ENCODE results near the gene CSPG4.
"Not testable (repeated sequence)": the region's sequence is repeated elsewhere in the genome, so short reads cannot be mapped to it uniquely, and the experiment has no call there.

CSPG4 gene

DNA sequence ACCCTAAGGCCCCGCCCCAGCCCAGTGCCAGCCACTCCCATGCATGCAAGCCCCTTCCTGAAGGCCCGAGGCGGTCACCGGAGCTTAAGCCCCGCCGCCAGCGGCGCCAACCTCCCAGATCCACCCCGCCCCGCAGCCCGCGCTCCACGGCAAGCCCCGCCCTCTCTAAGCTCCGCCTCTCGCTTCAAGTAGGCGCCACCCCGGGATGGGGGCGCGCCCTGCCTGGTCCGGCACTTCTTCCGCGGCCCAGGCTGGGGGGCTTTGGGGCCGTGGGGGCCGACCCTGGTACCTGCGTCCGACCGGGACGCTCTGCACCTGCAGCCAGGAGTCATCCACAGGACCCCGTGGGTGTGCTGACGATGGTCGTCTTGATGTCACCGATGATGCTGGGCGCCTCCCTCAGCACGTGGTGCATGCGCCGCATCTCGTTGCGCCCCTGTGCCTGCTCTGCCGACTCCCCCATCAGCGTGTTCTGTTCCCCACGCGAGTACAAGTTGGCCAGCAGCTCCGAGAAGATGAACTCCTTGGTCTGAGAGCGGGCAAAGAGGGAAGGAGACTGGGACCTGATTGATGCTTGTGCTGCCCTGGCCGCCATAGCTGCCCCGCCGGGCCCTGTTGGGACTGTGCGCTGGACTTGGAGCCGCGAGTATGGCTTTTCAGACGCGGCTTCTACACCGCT lies 26.1 kb upstream of the CSPG4 start:
- DNase-seq = peak in 50 of 51 donors; percentile 25 to 92 (median 76)

DNA sequence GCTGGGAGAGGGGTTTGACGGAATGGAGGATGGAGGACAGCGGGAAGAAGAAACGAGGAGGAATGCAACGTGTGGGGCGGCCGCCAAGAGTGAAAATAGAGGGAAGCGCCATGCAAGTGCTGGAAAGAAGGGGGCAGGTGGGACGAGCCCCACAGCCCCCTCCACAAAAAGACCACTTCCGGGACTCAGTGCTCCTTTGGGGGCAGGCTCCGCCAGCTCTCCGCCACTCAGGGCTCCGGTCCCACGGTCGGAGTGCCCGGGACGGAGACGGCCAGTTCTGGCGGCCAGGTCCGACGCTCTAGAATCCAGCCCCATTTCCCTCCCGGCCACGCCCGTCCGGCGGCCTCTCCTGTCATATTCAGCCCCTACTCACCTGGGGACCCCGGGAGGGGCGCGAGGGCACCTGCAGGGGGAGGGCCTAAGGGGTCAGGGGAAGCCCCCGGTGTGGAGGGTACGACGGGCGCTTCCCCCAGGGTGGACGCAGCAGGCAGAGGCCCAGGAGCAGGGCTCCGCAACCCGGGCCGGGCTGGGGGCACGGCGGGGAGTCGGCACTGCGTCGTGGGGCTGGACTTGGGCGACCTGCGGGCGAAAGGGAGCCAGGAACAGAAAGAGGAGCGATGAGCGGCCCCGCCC lies 25.5 kb upstream of the CSPG4 start:
- DNase-seq = no peak

DNA sequence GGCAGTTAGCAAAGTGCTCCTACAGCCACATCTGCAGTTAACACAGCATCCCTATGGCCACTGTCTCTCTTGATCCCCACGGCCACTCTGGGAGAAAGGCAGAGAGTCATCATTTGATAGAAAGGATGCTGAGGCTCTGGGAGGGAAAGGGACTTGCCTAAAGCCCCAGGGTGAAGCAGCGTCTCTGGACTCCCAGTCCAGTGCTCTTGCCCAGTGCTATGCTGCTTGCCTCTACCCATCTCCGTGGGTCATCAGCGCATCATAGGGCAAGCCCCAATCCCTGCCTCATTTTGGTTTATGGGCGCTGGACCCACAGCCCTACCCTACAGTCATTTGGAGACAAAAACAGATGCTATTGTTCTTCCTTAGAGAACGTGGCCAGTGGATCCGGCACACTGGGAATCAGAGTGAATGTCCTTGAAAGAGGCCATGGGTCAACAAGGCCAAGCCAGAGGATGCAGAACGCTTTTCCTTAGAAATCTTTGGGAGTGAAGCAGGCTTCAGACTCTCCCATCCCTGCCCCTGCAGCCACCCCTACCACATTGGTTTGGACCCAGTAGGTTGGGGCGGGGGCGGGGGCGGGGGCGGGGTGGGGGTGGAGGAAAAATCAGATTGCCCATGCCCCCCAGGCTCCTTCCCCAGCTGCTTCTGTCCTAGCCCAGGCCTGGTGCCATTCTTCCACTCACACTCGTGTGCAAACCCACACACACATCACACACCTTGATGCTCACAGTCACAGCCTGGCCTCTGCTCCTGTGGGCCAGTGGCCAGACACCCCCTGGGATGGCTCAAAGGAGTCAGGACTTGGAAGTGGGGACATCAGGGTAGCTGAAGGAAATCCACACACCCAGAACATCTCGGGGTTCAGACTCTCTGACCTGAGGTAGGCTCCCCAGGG lies 24.7 kb upstream of the CSPG4 start:
- not testable (repeated sequence) for DNase-seq

DNA sequence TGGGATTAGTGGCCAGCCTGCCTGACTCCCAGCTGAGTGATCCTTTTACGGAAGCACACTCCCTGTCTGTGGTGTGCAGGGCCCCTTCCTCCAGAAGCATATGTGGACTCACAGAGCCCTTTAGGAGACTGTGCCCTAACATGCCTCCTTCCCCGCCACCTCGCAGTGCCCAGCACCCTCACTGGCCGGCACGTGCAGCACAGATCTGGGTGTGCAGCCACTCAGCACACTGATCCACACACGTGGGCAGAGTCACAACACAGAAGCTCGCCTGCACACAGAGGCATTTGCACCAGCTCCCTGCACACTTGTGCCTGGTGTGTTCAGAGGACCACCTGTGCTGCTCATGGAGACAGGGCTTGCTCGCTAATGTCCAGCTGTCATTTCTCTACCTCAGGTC lies 23.6 kb upstream of the CSPG4 start:
- no peak for DNase-seq

DNA sequence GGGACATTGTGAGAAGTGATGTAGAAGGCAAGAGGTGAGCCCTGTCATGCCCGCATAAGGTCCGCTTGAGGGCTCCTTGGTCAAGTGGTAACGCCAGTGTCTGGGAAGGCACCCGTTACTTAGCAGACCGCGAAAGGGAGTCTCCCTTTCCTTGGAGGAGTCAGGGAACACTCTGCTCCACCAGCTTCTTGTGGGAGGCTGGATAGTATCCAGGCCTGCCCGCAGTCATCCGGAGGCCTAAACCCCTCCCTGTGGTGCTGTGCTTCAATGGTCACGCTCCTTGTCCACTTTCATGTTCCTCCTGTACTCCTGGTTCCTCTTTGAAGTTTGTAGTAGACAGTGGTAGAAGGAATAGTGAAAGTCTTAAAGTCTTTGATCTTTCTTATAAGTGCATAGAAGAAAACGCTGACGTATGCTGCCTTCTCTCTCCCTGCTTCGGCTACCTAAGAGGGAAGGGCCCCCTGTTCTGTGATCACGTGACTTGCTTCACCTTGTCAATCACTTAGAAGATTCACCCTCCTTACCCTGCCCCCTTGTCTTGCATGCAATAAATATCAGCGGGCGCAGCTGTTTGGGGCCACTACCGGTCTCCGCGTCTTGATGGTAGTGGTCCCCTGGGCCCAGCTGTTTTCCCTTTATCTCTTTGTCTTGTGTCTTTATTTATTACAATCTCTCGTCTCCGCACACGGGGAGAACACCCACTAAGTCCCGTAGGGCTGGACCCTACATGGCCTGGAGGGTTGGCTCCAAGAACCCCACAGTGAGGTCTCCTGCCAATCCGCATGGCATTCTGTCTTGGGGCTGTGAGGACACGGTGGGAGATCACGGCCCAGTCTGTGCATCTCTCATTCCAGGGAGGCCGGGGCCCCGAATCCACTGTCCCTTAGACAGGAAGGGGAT lies 22.5 kb upstream of the CSPG4 start:
- not testable (repeated sequence) for DNase-seq

DNA sequence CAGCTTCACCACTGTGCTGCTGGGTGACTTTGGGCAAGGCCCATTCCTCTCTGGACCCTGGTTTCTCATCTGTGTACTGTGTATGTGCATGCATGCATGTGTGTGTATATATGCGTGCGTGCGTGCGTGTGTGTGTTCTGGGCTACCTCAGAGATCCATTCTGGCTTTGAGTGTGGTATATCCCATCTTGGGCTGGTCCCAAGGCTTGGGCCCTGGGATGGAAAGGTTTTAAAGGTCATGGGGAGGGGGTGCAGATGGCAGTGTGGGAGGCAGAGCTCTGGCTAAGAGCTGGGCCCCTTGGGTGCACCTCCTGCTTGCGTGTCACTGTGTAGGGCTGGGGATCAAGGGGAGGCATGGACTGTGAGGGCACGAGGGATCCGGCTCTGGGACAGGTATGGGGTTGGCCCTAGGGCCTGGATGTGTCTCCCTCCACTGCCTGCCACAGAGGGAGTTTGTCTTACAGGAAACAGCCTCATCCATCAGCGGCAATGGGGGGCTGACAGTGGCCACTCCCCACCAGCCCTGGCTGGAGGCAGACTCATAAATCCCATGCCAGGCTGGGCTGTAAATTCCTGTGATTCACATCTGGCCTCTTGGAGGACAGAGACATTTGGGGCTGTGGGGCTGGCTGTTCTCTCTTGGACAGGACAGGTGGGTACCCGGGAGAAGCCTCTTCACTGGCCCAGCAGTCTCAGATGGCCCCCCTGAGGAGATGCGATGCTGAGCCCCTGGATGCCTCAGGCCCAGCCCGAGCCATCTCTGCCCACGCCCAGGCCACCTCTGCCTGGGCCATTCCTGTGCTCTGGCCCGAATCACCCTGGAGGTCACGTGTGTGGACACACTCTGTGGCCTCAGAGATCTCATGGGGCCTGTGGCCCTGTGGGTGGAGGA lies 21.4 kb upstream of the CSPG4 start:
- no peak for DNase-seq

DNA sequence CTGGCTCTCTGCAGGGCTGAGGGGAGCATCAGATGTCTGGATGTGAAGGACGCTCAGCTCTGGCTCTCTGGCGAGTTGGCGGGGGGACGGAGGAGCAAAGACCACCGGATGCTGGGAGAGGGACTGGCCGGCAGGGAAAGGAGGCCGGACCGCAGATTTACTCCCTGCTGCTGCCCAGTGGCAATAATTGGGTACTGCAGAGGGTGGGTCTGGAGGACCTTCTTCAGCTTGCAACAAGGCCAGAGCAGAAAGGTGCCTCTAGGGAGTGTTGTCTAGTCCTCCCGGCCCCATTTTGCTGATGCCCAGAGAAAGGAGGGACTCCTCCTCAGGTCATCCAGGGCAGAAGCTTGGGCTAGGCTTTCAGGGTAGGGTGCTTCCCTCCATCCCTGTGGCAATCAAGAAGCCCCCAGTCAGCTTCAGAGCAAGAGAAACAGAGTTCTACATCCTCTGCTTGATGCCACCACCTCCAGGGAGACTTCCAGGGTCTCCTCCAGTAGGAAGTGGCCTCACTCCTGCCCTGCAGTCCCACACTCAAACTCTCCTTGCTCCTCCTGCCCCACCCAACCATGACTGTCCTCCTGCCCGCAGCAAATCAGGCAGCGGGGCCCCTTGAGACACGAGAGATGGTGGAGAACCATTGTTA lies 20.3 kb upstream of the CSPG4 start:
- peak in 40 of 51 donors; percentile 11 to 77 (median 45) for DNase-seq

DNA sequence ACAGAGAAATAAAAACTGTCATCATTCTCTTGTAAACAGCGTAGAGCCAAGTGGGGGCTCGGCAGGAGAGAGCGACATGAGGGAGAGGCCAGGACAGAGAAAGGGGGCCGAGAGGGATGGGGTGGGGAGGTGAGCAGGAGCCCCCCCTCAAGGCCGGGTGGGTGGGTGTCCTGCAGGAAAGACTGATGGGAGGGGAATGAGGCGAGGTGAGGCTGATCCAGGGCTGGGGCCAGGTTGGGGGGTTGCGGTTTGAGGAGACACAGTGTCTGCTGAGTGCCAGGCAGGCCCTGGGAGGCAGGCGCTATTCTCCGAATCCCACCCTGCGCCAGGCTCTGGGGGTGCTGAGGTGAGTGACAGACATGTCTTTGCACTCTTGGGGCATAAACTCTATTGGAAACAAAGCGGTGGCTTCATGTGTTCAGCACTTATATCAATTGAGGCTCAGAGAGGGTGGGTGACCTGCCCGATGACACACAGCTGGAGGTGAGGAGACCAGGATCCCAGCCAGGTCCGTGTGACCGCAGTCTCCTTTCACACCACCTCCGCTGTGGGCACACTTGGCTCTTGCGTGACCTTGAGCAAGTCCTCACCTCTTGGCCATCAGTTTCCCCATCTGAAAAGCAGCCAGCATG lies 19.6 kb upstream of the CSPG4 start:
- DNase-seq = no peak

GRCh38 chr15:75731248-75732151 lies 18.9 kb upstream of the CSPG4 start:
- peak in 1 of 51 donors; percentile 8 for DNase-seq

DNA sequence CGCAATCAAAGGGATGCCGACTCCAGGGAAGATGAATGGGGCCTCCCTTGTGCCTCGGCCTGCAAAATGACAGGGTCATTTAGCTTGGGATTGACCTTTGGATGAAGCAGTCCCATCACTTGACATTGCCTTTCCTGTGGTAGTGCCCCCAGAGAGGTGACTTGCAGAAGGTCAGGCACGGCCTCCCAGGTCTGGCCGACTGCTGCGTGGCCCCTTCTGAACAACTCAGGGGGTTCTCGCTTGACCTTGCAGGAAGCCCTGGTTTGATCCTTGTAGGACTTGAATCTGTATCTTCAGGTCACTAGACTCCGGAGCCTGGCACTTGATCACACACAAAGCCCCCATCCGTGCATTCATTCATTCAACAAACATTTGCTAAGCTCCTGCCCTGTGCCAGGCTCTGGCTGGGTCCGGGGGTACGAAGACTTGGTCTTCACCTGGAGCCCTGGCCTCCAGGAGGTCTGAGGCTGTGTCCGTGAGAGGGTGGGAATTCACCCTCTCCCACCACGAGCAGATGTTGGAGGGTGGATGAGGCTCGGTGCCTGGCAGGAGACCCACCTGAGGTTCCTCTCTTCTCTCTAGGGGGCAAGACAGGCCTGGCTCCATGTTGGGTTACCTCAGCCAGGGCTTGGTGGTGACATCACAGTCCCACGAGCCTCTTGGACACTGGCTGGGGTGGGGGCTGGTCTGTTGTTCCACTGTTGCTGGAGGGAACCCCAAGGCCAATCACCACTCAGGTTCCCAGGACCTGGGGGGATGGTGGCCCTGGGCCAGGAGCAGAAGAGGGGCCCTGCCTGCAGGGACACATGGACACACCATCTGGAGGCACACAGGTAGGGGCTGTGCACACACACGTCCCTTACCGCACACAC lies 18.0 kb upstream of the CSPG4 start:
- not testable (repeated sequence) for DNase-seq

- no peak for DNase-seq
These were observed 16.9 kb upstream of the CSPG4 start for GRCh38 chr15:75729326-75730069.

DNA sequence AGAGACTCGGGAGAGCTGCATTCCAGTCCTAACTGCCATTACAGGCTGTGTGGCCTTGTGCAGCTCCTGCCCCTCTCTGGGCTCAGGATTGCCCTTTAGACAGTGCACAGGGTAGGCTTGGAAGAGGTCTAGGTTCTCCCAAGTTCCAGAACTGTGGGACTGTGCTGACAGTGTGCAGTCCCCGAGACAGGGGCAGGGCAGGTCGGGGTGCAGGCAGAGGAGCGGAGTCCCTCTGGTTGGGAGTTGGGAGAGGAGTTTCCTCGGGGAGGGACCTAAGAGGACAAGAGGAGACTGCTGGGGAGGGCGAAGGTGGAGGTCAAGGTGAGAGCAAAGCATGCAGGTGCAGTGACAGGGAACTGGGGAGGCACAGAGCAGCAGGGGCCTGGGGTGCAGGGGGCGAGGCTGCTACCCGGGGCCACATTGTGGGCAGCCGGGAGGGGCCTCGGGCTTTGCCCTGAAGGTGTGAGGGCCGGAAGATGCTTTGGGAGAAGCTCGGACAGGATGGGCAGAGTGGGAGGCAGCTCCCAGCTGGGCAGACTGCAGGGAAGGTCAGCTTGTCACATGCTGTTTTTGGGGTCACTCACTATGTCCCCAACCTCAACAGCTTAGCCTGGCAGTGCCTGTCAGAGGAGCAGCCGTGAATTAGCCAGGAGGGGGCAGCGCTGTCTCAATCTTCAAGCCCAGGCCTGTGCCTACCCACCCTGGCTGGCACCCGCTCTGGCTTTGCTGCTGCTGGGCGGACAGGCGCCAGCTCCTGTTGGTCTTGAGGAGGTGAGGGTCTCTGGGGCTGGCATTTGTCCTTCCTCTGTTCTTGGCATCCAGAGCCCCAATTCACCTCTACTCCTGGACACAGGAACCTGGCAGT lies 15.4 kb upstream of the CSPG4 start:
- peak in 33 of 51 donors; percentile 7 to 75 (median 35) for DNase-seq

DNA sequence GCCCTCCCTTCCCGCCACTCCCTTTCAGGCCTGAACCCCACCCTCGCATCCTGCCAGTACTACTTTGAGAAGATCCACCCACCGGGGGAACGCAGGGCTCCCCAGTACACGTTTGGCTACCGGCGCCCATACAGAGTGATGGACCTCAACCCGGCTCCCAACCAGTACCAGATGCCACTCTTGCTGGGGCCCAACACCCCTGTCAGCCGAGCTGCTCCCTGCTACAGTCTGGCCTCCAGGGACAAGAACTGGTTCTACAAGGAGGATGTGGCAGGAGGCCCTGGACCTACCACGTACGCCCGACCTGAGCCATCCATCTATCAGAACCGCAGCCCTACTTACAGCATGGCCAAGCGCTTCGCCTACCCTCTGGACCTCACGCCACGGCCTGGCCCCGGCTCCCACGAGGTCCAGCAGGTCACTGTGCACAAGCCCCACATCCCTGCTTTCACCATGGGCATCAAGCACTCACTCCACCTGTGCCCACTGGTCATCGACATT lies 14.4 kb upstream of the CSPG4 start:
- no peak for DNase-seq

- DNase-seq = no peak
These were observed 13.3 kb upstream of the CSPG4 start for GRCh38 chr15:75725719-75726607.

Measured in hypothalamus (tissue), 51 donors.